NCI-H2081 (cell line): ENCODE results near the gene FNDC3A.
"Not testable (repeated sequence)": the region's sequence is repeated elsewhere in the genome, so short reads cannot be mapped to it uniquely, and the experiment has no call there.

ENCODE experiments used
- DNase-seq, 2 experiments: peaks; one replicate each; lab custom pipeline; 2025; lab: John Stamatoyannopoulos, UW

FNDC3A gene

DNA sequence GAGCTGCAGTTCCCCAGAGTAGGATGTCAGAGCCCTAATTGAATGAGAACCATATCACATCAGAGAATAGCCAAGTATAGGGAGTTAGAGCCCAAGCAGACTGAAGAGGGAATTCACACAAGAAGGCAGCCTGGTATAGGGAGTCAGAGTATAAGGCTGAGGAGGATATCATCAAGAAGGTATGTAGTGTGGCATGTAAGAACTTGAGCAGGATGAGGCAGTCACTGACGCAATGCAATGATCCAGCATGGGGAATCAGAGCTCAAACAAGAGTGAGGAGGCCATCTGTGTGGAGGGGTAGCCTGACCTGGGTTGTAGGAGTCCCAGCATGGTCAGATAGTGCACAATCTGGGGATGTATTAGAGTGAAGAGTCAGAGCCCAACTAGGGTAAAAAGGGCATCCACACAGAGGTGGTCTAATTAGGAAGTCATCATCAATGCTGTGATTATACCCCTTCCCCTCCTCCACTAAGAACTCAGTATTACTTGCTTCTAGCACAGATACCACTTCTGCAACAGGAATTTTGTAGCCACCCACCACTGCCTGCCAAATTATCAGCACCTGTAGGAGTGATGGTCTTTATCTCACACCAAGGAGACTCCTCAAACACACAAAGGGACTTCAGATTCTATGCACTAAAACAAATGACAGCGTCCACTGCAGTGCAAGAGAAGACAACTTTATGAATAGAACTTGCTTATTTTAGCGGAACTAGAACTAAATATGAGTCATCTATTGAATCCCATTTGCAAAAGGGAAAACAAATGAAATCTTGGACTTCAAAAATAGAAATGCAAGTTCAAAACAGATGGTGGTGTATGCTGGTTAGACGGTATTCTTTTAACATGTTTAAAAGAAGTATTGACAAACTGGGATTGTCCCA is 107.2 kb downstream of the FNDC3A start:
- no peak for DNase-seq

DNA sequence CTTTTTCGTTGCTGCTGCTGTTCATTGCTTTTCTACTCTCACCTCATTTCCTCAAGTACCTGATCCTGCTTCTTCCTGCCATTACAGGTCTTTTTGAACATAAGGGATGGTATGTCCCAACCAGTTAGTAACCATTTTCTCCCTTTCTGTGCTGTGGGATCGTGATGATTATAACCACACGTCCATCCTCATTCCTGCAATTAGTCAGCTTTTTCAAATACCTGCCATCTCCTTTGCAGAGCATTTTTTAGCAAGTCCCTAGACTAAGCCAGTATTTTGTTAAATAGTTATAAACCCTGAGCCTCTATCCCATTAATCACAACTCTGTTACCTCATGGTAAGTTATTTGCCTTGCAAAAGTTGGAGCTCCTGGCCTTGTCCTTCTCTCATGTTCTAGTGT is 109.2 kb downstream of the FNDC3A start:
- DNase-seq = no peak

- DNase-seq = no peak
These were observed 111.0 kb downstream of the FNDC3A start for GRCh38 chr13:49086722-49087121.

DNA sequence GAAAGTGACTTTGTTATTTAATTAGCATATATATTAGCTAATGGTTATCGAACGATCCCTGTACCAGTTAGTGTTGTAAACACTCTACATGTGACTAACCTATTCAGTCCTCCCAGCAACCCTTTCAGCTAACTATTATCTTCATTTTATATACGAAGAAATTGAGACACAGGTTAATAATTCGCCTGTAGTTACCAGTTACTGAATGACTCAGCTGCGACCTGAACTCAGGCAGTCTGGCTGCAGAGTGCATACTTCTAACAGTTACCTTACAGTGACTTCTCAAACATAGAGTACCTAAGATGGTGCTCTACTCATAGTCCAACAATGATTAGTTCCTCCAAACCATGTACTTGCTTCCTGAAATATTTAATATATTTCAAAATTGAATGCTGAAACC is 117.7 kb downstream of the FNDC3A start:
- DNase-seq = no peak

GRCh38 chr13:49097374-49097773 is 121.7 kb downstream of the FNDC3A start:
- DNase-seq = peak in 1 of 2 experiments; percentile 25

DNA sequence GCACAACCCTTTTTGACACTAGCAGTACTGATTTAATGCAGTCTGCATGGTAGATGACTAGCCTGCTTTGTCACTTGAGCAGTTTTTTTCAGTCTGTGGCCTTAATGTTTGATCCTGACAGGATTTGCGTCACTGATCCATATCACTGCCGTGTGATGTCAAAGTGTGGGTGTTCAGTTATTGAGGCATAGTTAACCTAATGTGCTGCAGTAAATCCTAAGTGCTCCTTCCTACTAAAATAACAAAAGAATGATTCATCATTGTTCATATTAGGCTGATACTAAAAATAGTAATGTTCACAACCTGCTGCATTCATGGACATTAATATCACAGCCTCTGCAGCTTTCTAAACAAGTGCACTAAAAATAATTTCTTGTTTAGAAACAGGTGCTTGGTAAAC is 122.5 kb downstream of the FNDC3A start:
- no peak for DNase-seq

DNA sequence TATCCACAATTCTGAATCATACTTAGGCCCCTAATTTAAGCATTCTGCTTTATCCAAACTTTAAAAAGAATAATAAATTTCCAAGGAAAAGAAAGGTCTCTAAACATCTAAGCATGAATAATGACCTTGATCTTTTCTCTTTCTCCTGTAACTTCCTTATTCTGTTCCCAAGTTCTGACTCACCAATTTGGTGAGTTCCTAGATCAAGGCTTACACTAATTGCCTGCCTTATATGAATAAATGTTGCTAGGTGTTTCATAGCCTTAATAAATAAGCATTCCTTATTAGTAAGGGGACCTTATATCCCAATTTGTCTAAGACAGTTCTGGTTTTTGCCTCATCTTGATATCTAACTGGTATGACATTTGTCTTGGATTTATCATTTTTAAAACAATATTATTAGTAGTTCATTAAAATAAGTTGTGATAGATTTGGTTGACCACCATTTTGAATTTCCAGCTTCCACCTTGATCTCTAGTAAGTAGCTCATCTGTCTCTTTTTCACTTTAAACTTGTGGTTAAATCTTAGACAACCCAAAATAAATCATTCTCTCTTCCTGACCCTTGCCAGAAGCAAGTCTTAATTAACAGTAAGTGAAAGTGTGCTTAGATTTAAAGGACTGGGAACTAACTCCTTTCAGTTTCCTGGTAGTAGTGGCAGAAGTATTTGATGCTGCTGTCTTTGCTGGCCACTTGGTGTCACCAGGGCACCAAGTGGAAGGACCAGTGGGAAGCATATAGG is 123.2 kb downstream of the FNDC3A start:
- DNase-seq = no peak

GRCh38 chr13:49099513-49099877 is 123.8 kb downstream of the FNDC3A start:
- DNase-seq = no peak

DNA sequence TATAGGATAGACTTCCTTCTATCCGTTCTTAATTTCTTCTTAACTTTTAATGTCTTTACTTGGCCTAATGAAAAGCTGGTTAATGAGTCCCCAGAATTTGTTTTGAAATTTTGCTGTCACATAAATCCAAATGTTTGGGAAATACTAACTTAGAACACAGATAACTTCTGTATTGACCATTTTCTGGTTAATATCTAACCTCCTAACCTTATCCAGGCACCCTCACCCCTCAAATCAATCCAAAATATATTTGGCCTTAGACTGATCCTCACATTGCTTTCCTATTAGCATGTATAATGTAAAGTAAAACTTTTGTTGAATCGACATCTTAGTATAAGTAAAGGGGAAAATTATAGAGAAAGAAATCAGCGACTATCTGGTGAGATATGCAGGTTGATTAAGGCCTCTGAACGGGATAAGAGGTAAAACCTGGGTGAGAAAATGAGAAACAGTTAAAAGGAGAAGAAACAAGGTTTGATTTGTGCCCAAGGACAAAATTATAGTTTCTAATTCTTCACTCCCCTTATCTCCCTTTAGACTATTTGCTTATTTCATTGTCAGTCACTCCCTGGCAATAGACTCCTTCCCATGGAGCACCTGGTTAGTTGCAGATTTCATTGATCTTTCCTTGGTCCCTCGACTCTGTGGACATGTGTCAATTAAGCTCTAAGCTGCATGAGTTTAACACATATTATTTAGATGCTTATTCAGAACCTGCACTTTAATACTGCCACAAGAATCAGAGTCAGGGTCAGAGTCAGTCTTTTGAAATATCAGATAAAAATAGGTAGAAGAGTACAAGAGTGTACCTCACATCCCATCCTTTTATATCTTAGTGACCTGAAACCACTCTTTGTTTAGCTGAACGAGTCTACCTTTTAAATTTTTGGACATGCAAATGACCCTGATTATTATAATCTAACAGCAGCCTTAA is 125.2 kb downstream of the FNDC3A start:
- DNase-seq = no peak

DNA sequence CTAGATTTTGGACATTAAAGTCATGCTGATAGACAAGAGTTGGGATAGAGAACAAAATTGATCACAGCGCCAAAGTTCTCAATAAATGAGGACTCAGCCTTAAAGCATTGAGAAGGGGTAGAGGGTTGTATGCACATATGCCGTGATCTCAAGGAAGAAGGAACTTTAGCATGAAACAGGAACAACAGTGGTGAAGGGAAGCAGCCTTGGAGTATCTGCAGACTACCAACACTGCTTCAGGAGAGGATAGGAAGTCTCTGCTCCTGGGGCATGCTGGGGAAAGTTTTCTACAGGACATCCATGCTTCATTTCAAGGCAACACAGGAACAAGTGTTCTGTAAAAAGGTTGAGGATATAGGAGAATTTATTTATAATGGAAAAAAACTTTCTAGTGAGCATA is 132.5 kb downstream of the FNDC3A start:
- DNase-seq = no peak

DNA sequence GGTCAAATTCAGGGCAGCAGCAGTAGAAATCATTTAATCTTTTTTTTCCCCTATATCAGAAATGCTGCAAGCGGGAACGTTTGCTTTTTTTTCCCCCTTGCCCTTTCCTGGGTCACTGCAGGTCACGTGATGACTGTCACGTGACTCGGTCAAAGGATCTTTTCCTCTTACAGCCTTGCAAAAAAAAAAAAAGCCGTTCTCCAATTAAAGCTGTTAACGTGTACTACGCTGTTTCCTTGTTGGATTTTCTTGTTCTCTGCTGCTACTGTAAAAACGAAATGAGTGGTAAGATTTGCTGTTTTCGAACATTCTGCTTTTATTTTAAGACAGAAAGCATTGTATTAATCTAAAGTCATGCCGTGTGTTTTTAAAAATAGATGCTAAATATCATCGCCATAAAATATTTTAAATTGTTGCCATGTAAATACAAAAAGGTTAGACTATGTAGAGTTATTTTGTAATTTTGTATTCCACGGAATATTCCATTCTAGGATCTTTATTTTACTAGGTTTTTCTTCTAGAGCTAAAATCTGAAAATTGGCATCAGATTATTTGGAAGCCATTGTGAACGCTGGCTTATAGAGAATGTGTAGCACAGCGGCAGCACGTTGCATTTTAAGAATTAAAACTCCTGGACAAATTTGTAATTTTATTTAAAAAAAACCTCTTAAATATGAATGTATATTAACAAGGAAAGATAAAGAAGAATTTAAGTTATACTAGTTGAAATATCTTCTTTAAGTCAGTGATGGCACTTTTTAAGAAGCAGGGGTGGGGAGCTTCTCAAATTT is 134.6 kb downstream of the FNDC3A start:
- DNase-seq = peak; percentile 80 to 92

DNA sequence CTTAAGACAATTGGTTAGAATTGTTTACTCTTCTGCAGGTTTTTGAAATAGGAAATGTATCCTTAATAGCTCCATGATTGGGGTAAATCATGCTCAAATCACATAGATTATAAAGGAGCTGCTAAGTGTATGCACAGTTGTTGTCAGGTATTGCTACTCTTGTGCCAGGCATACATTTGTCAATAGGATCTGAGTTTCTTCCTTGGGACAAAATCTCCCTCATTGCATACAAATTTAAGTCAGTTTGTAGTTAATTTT is 135.1 kb downstream of the FNDC3A start:
- no peak for DNase-seq

GRCh38 chr13:49112782-49113525 is 137.2 kb downstream of the FNDC3A start:
- DNase-seq = no peak

DNA sequence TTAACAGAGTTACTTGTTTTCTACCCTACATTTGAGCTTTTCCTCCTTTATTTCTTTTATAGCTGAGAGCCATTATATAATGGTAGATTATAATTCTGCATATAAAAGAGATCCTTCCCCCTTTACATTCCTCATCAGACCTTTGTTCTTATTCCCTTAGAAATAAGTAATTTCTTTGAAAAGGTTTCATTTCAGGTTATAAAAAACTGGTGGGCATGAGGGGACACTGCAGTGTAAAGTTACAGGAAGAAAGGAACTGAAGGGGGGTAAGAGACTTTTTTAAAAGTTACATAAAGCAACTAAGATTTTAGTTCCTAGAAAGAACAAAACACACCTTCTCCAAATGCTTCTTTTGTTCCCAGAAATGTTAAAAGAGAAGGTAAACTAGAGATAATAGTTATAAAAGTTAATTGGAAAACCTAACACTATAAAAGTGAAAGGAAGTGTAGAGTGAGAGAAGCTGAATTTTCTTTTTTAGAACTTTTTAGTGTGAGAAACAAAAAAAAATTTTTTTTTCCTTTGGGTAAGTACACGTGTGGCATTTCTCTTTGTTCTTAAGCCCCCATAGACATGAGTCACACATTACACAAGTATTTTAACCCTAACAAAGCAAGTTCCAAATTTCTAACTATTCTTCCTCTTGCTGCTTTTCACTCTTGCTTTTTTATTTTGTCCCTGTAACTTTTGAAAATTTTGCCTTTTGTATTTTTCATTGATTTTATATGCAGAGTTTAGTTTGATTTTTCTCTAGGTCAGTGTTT is 138.0 kb downstream of the FNDC3A start:
- no peak for DNase-seq

DNA sequence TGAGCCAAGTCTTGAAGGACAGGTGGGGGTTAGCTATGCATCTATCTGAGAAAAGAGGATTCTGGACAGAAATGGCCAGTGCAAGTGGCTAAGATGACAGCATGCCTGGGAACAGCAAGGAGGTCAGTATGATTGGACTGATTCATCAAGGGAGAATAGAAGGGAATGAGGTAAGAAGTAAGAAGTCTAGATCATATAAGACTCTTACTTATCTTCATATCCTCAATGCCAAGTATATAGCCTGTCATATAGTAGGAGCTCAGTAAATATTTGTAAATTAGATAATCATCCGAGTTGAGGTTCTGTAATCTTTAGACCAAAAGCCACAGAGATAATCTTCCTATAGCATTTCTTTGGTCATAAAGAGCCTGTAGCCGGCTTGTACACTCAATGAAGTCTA is 141.2 kb downstream of the FNDC3A start:
- DNase-seq = no peak

DNA sequence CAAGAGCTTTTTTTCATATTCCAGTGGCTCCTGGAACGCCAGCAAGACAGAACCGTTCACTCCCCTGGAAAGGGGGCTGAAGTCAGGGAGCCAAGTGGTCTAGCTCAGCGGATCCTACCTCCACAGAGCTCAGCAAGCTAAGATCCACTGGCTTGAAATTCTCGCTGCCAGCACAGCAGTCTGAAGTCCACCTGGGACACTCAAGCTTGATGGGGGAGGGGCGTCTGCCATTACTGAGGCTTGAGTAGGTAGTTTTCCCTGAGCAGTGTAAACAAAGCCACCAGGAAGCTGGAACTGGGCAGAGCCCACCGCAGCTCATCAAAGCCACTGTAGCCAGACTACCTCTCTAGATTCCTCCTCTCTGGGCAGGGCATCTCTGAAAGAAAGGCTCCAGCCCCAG is 142.7 kb downstream of the FNDC3A start:
- DNase-seq = not testable (repeated sequence)

GRCh38 chr13:49124693-49125304 is 149.1 kb downstream of the FNDC3A start:
- DNase-seq = no peak

- DNase-seq = no peak
These were observed 150.3 kb downstream of the FNDC3A start for GRCh38 chr13:49125964-49126524.

DNA sequence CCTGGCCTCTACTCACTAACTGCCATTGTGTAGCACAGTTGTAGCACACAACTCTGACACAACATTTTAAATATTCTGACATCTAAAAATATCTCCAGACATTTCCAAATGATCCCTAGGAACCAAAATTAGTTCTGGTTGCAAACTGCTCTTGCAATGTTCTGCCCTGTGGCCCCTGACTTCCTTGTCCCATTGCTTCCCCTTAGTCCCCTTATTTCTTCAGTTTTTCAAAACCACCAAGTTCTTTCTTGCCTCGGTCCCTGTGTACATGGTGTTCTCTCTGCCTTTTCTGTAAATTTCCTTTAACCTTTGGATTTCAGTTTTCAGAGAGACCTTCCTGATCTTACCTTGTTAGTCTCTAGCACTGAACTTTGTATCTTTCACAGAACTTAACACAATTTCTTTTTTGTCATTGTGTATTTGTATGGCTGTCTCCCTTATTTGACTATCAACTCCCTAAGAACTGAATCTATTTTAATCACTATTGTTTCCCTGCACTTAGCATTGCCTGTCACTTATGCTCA is 156.8 kb downstream of the FNDC3A start:
- DNase-seq = no peak
